Measurements from ENCODE around the gene TNXB. TPM values are rescaled to one million over a fixed set of nuclear protein-coding genes. Genes with fewer than 3 reads are reported as not detected.
A peak's percentile ranks its signal among the peaks of the same experiment; 100 is the strongest.

TNXB gene
- total RNA-seq, 1 experiment from 2014 or later, result 11.5 TPM

DNA sequence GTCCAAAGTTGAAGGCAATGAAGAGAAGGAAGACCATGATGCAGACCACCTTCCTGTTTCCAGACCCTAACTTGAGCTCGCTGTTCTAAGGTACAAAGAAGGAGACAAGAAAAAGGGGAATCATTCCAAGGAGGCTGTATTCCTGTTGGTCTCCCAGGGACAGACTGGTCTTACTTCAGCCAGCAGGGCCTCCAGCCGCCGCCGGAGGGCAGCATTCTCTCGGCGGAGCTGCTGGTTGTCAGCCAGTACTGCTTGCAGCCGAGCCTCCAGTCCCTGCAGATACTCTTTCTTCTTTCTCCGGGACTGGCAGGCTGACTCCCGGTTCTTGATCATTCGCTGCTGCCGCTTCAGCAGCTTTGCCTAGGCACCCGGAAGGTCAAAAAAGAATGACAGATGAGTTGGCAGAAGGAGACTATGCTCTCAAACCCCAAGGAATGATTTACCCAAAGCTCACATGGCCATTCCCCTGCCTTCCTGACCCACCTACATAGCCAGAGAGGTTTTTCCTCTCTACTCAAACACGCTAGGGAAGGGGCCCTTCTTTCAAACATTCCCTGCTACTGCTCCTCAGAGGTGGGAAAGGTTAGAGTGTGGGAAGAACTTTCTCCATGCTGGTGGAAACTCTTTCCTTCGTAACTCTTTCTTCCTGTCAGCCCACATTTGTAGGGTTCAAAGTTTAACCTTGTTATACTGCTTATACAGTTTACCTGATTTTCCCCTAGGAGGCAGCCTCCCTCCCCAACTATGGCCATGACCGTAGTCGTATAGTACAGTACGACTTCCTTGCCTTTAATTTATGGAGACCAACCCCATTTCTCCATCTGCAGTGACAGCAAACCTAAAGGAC lies 9.9 kb upstream of the TNXB start:
- peaks cover 38% of the 10 kb centered on the region for H3K36me3 ChIP-seq (ENCODE audit: insufficient read depth, low read length, poor library complexity, severe bottlenecking)
- H3K4me1 ChIP-seq (ENCODE audit: insufficient read depth, low read length, poor library complexity, severe bottlenecking), result no peaks in the 10 kb centered on the region
- DNase-seq (ENCODE audit: low spot score), result peak; percentile 84
- TF ChIP-seq, protein P1, sequence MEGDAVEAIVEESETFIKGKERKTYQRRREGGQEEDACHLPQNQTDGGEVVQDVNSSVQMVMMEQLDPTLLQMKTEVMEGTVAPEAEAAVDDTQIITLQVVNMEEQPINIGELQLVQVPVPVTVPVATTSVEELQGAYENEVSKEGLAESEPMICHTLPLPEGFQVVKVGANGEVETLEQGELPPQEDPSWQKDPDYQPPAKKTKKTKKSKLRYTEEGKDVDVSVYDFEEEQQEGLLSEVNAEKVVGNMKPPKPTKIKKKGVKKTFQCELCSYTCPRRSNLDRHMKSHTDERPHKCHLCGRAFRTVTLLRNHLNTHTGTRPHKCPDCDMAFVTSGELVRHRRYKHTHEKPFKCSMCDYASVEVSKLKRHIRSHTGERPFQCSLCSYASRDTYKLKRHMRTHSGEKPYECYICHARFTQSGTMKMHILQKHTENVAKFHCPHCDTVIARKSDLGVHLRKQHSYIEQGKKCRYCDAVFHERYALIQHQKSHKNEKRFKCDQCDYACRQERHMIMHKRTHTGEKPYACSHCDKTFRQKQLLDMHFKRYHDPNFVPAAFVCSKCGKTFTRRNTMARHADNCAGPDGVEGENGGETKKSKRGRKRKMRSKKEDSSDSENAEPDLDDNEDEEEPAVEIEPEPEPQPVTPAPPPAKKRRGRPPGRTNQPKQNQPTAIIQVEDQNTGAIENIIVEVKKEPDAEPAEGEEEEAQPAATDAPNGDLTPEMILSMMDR (conservative IDR thresholded peaks at IDR 0.05; ENCODE audit: low read depth, low read length), result peak; percentile 93
- TF ChIP-seq EZH2 (IDR thresholded peaks at IDR 0.05; ENCODE audit: borderline replicate concordance, low read depth, low read length, poor library complexity, severe bottlenecking), result no peak
- peak overlapping the region; percentile 25 for H3K27ac ChIP-seq (ENCODE audit: low read depth, low read length, poor library complexity, severe bottlenecking)
- CTCF ChIA-PET, result interaction anchor here (0.6 to 1.2 kb wide), 5 partner anchors 11 to 276 kb away, joined by 3 to 7 read pairs (median 3); partner anchors contain the start of gene TNXB
- intact Hi-C loops (cut with micrococcal nuclease; ENCODE audit: unreplicated experiment), result loop anchor here (1.0 to 5.0 kb wide), 2 partner anchors 76 to 123 kb away; no protein-coding TSS in a partner anchor
- H3K9me3 ChIP-seq (ENCODE audit: low read depth, low read length, poor library complexity, severe bottlenecking), result no peaks in the 10 kb centered on the region
- POLR2A ChIA-PET (ENCODE audit: low non-redundant PET), result no interaction called here
- no peak overlapping the region for H3K4me3 ChIP-seq (ENCODE audit: low read depth, low read length, poor library complexity, severe bottlenecking)
- no peaks in the 10 kb centered on the region for H3K27me3 ChIP-seq (replicated peaks; ENCODE audit: insufficient read depth, low read depth, low read length, poor library complexity)
- no TSS peak for BruUV-seq (replicated peaks)

DNA sequence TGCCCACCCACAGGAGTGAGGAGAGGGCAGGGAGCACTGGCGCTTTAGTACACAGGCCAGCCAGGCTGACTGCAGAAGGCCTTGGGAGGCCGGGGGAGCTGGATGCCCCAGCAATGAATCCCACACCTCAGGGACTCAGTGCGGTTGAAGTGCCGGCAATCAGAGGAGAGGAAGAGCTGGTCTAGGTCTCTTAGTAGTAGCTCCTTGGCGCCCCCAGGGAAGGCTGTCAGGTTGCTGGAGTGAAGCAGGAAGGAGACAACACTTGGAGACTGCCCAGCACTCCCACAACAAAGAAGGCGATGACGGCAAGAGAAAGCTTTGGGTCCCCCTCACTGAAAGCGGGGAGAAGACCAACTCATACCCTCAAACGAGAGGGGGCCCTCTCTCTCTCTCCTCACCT lies 8.3 kb upstream of the TNXB start:
- H3K4me1 ChIP-seq (ENCODE audit: insufficient read depth, low read length, poor library complexity, severe bottlenecking), result no peaks in the 10 kb centered on the region
- peaks cover 29% of the 10 kb centered on the region for H3K36me3 ChIP-seq (ENCODE audit: insufficient read depth, low read length, poor library complexity, severe bottlenecking)
- TF ChIP-seq EZH2 (IDR thresholded peaks at IDR 0.05; ENCODE audit: borderline replicate concordance, low read depth, low read length, poor library complexity, severe bottlenecking), result no peak
- TF ChIP-seq, protein P1 (conservative IDR thresholded peaks at IDR 0.05; ENCODE audit: low read depth, low read length), result no peak
- no peaks in the 10 kb centered on the region for H3K27me3 ChIP-seq (replicated peaks; ENCODE audit: insufficient read depth, low read depth, low read length, poor library complexity)
- no peak for DNase-seq (ENCODE audit: low spot score)
- no TSS peak for BruUV-seq (replicated peaks)
- no peak overlapping the region for H3K4me3 ChIP-seq (ENCODE audit: low read depth, low read length, poor library complexity, severe bottlenecking)
- intact Hi-C loops (cut with micrococcal nuclease; ENCODE audit: unreplicated experiment), result loop anchor here (5.0 kb wide), 1 partner anchor 125 kb away; no protein-coding TSS in a partner anchor
- ChIA-PET CTCF (interaction anchor here (1.0 kb wide), 1 partner anchor 115 kb away, joined by 3 read pairs; no protein-coding TSS in a partner anchor), POLR2A (ENCODE audit: low non-redundant PET) (interaction anchor here (0.6 kb wide), 1 partner anchor 8 kb away, joined by 5 read pairs; no protein-coding TSS in a partner anchor)
- no peak overlapping the region for H3K27ac ChIP-seq (ENCODE audit: low read depth, low read length, poor library complexity, severe bottlenecking)
- H3K9me3 ChIP-seq (ENCODE audit: low read depth, low read length, poor library complexity, severe bottlenecking), result no peaks in the 10 kb centered on the region

DNA sequence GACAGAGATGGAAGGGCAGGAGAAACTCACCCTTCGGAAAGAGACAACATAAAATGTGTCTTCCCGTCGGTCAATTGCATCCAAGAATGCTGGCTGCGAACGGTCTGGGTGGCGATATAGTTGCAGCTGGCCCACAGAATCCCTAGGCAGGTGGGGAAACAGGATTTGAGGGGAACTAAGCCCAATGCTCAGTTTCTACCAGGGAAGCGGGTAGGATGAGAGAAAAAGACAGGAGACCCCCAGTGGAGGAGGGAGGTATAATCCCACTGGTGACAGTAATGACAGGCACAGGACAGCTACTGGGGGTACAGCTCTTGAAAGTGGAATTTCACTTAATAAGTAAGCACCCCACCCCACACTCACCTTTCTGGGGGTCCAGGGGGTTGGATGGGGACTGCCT lies 7.5 kb upstream of the TNXB start:
- no TSS peak for BruUV-seq (replicated peaks)
- Histone ChIP-seq H3K9me3 (ENCODE audit: low read depth, low read length, poor library complexity, severe bottlenecking) (no peaks in the 10 kb centered on the region), H3K27ac (ENCODE audit: low read depth, low read length, poor library complexity, severe bottlenecking) (no peak overlapping the region), H3K36me3 (ENCODE audit: insufficient read depth, low read length, poor library complexity, severe bottlenecking) (peaks cover 29% of the 10 kb centered on the region), H3K4me1 (ENCODE audit: insufficient read depth, low read length, poor library complexity, severe bottlenecking) (no peaks in the 10 kb centered on the region), H3K27me3 (replicated peaks; ENCODE audit: insufficient read depth, low read depth, low read length, poor library complexity) (no peaks in the 10 kb centered on the region), H3K4me3 (ENCODE audit: low read depth, low read length, poor library complexity, severe bottlenecking) (no peak overlapping the region)
- CTCF ChIA-PET, result interaction anchor here (1.0 kb wide), 1 partner anchor 116 kb away, joined by 3 read pairs; no protein-coding TSS in a partner anchor
- peak; percentile 59 for DNase-seq (ENCODE audit: low spot score)
- TF ChIP-seq, protein P1 (conservative IDR thresholded peaks at IDR 0.05; ENCODE audit: low read depth, low read length), result peak; percentile 59
- TF ChIP-seq EZH2 (IDR thresholded peaks at IDR 0.05; ENCODE audit: borderline replicate concordance, low read depth, low read length, poor library complexity, severe bottlenecking), result no peak
- POLR2A ChIA-PET (ENCODE audit: low non-redundant PET), result no interaction called here
- intact Hi-C loops (cut with micrococcal nuclease; ENCODE audit: unreplicated experiment), result loop anchor here (5.0 kb wide), 1 partner anchor 126 kb away; no protein-coding TSS in a partner anchor
